ENCODE data around the gene NUP160. TPM values are rescaled to one million over a fixed set of nuclear protein-coding genes. Genes with fewer than 3 reads are reported as not detected.

NUP160 gene
- total and polyA plus RNA-seq, 2 of the 4 experiments (the other 2 are of a cell fraction) = 12.5 to 35.0 TPM

- ATAC-seq (ENCODE audit: low read depth) = no peak
- Histone ChIP-seq H3K27ac (ENCODE audit: insufficient read depth, low read length) (no peak overlapping the region), H4K91ac (ENCODE audit: insufficient read depth, low read depth, low read length) (no peak overlapping the region), H3K27me3 (ENCODE audit: control insufficient read depth, insufficient read depth, low read length) (no peaks in the 10 kb centered on the region), H3K9me3 (ENCODE audit: control insufficient read depth, insufficient read depth, low read length) (no peaks in the 10 kb centered on the region), H2AK5ac (ENCODE audit: low read depth, low read length) (no peak overlapping the region), H3K79me1 (ENCODE audit: low read depth in 1 of 2, low read length in 2 of 2) (peaks cover 31 to 76% of the 10 kb centered on the region in 2 experiments), H4K5ac (ENCODE audit: low read depth, low read length) (no peak overlapping the region), H2BK5ac (ENCODE audit: low read depth, low read length, poor library complexity, severe bottlenecking) (no peak overlapping the region), H3K4me3 (ENCODE audit: insufficient read depth, low read depth, low read length) (no peak overlapping the region), H4K20me1 (ENCODE audit: insufficient read depth, low read length) (0 out of 2 replicates have a peak, but pooled peaks cover 3% of the 10 kb centered on the region), H2AFZ (replicated peaks; ENCODE audit: low read length, poor library complexity) (no peak overlapping the region), H3K4me2 (ENCODE audit: low read depth, low read length) (no peak overlapping the region), H3K9ac (ENCODE audit: low read depth, low read length) (no peak overlapping the region), H2AK9ac (replicated peaks; ENCODE audit: low read depth, low read length, poor library complexity) (no peak overlapping the region), H3K56ac (ENCODE audit: extremely low read depth, insufficient read depth, low read length) (no peak overlapping the region), H4K8ac (ENCODE audit: low read depth in 2 of 2, low read length in 2 of 2) (no peak overlapping the region), H3K9me1 (ENCODE audit: insufficient read depth, low read length) (peaks cover 7% of the 10 kb centered on the region), H2BK120ac (ENCODE audit: low read depth, low read length) (no peak overlapping the region), H3K14ac (replicated peaks; ENCODE audit: low read depth, low read length) (no peak overlapping the region), H3K4ac (ENCODE audit: low read depth, low read length) (no peak overlapping the region), H3K4me1 (ENCODE audit: control insufficient read depth, insufficient read depth, low read length) (no peaks in the 10 kb centered on the region), H2BK20ac (ENCODE audit: low read depth, low read length) (no peak overlapping the region), H2BK15ac (ENCODE audit: low read depth, low read length) (no peak overlapping the region), H3K23ac (ENCODE audit: low read depth, low read length) (no peak overlapping the region), H3K18ac (ENCODE audit: low read depth, low read length) (no peak overlapping the region), H3K36me3 (ENCODE audit: control insufficient read depth, insufficient read depth, low read length) (peaks cover 36% of the 10 kb centered on the region)
- intact Hi-C loops (cut with micrococcal nuclease) (no loop called here), dilution Hi-C loops (cut with HindIII; ENCODE audit: low sequenced_read_pairs, unreplicated experiment) (no loop called here), in situ Hi-C loops (cut with MboI; ENCODE audit: low sequenced_read_pairs) (no loop called here)
- 77% methylated on average over 4 of the region's 7 CpGs; no CpG with 5 or more reads in 1 of the 2 experiments for WGBS, 2 experiments (ENCODE audit: extremely low coverage in 2 of 2, insufficient read length in 1 of 2)
- POLR2A ChIA-PET (ENCODE audit: unreplicated experiment) = no interaction called here
- CTCF ChIA-PET = no interaction called here
- BruUV-seq (replicated peaks) = no TSS peak
- DNase-seq = peak; percentile 7
- TF ChIP-seq ELK1 (IDR thresholded peaks at IDR 0.05; ENCODE audit: borderline replicate concordance, low read depth, low read length) (no peak), CEBPB (IDR thresholded peaks at IDR 0.05; ENCODE audit: low read depth, low read length) (no peak), BHLHE40 (IDR thresholded peaks at IDR 0.05; ENCODE audit: low read depth, low read length) (no peak), NFE2L2 (IDR thresholded peaks at IDR 0.05; ENCODE audit: low read depth, low read length) (no peak), FOS (IDR thresholded peaks at IDR 0.05; ENCODE audit: low read depth, low read length) (no peak), RCOR1 (IDR thresholded peaks at IDR 0.05; ENCODE audit: insufficient replicate concordance, low read length) (no peak)
Observed at GRCh38 chr11:47843361-47844055, 4.6 kb downstream of the NUP160 start.
